RPMI7951 (cell line): Measurements from ENCODE around the gene ADPRS. TPM values are rescaled to one million over a fixed set of nuclear protein-coding genes. Genes with fewer than 3 reads are reported as not detected.
A peak's percentile ranks its signal among the peaks of the same experiment; 100 is the strongest.

Experiments
- DNase-seq: peaks from one replicate; pipeline ENCODE4 v3.0.0-alpha.2; 2012; ENCODE audit warnings: low read depth
- total RNA-seq: library from RNA; depleted of rRNA; stranded (reverse); fragments of >200 nt; shearing (Covaris generic); gene quantifications from 2 replicates; pipeline ENCODE4 v1.2.3, GENCODE V29; 2014; rRNA removed

The ADPRS gene
- total RNA-seq, 1 experiment from 2014 or later = 53.9 TPM

GRCh38 chr1:36132029-36132428 lies 43.3 kb downstream of the ADPRS start:
- no peak for DNase-seq

- DNase-seq = peak; percentile 93
These were observed 44.8 kb downstream of the ADPRS start for GRCh38 chr1:36133484-36133883.

- peak; percentile 56 for DNase-seq
These were observed 45.3 kb downstream of the ADPRS start for GRCh38 chr1:36134031-36134430.

- DNase-seq = peak; percentile 61
These were observed 46.0 kb downstream of the ADPRS start for GRCh38 chr1:36134505-36135329.

GRCh38 chr1:36135330-36135667 lies 46.6 kb downstream of the ADPRS start:
- no peak for DNase-seq

GRCh38 chr1:36135796-36136195 lies 47.1 kb downstream of the ADPRS start:
- no peak for DNase-seq

GRCh38 chr1:36136535-36136934 lies 47.8 kb downstream of the ADPRS start:
- DNase-seq = peak; percentile 81

GRCh38 chr1:36137226-36137625 lies 48.5 kb downstream of the ADPRS start:
- no peak for DNase-seq

- no peak for DNase-seq
These were observed 49.1 kb downstream of the ADPRS start for GRCh38 chr1:36137776-36138175.

GRCh38 chr1:36139521-36139920 lies 50.8 kb downstream of the ADPRS start:
- DNase-seq = no peak

- DNase-seq = peak; percentile 29
These were observed 53.4 kb downstream of the ADPRS start for GRCh38 chr1:36142121-36142520.

GRCh38 chr1:36143424-36143823 lies 54.7 kb downstream of the ADPRS start:
- no peak for DNase-seq

Other genes with a start within 250 kb of the ADPRS start
- 9.1 and 11.1 TPM in 2 replicates for gene AGO1, start 205.7 kb upstream of the ADPRS start, total RNA-seq
- gene AGO3, start 157.8 kb upstream of the ADPRS start, total RNA-seq = 10.4 and 13.9 TPM in 2 replicates
- 0.20 TPM in 1 of 2 replicates, not detected in the other for gene TEKT2, start 4.8 kb upstream of the ADPRS start, total RNA-seq
- gene COL8A2, start 36.3 kb downstream of the ADPRS start, total RNA-seq = 0.88 and 0.96 TPM in 2 replicates
- gene TRAPPC3, start 60.6 kb downstream of the ADPRS start, total RNA-seq = 78.2 and 125 TPM in 2 replicates
- gene MAP7D1, start 67.3 kb downstream of the ADPRS start, total RNA-seq = 82.4 and 107 TPM in 2 replicates
- gene THRAP3, start 135.6 kb downstream of the ADPRS start, total RNA-seq = 62.0 and 75.0 TPM in 2 replicates
- gene SH3D21, start 217.5 kb downstream of the ADPRS start, total RNA-seq = 4.3 and 7.2 TPM in 2 replicates
- gene EVA1B, start 234.8 kb downstream of the ADPRS start, total RNA-seq = 78.7 and 112 TPM in 2 replicates